GM23338 (cell line): ENCODE results near the gene KREMEN2. TPM values are rescaled to one million over a fixed set of nuclear protein-coding genes. Genes with fewer than 3 reads are reported as not detected.

Source experiments
- ATAC-seq: fragments of 200-7000 bp; cut with Tn5 transposase; 3 replicates; pipeline ENCODE4 v1.9.1; 2020
- DNase-seq: peaks from one replicate; pipeline ENCODE4 v3.0.0-alpha.2; 2015; ENCODE audit warnings: low spot score
- H2AFZ ChIP-seq: fragments of 200-600 bp; sonication (generic); 2 replicates; pipeline ENCODE4 v1.8.0; 2016; ENCODE audit warnings: antibody characterized with exemption, mild to moderate bottlenecking, moderate library complexity
- H3F3A ChIP-seq: fragments of 200-600 bp; sonication (generic); replicated peaks from 2 replicates; pipeline ENCODE4 v1.8.0; 2017; ENCODE audit warnings: antibody characterized with exemption, mixed run types, low read depth
- H3K27ac ChIP-seq: fragments of 200-600 bp; sonication (generic); 2 replicates; pipeline ENCODE4 v1.6.1; 2016; ENCODE audit warnings: low read depth
- H3K27me3 ChIP-seq: fragments of 200-600 bp; sonication (generic); 2 replicates; pipeline ENCODE4 v1.8.0; 2016; ENCODE audit warnings: mild to moderate bottlenecking, mixed run types, moderate library complexity; ENCODE audit not compliant: insufficient read depth
- H3K36me3 ChIP-seq: fragments of 200-600 bp; sonication (generic); 2 replicates; pipeline ENCODE4 v1.8.0; 2016; ENCODE audit warnings: mild to moderate bottlenecking; ENCODE audit not compliant: insufficient read depth
- H3K4me1 ChIP-seq: fragments of 200-600 bp; sonication (generic); 2 replicates; pipeline ENCODE4 v1.8.0; 2016; ENCODE audit warnings: mild to moderate bottlenecking, moderate library complexity; ENCODE audit not compliant: insufficient read depth
- H3K4me2 ChIP-seq: fragments of 200-600 bp; sonication (generic); 2 replicates; pipeline ENCODE4 v1.7.1; 2017; ENCODE audit warnings: mixed run types
- H3K4me3 ChIP-seq: fragments of 200-600 bp; sonication (generic); 2 replicates; pipeline ENCODE4 v1.6.1; 2016; ENCODE audit warnings: mixed run types
- H3K79me2 ChIP-seq: fragments of 200-600 bp; sonication (generic); replicated peaks from 2 replicates; pipeline ENCODE4 v1.8.0; 2017; ENCODE audit warnings: mild to moderate bottlenecking; ENCODE audit not compliant: insufficient read depth
- H3K9me2 ChIP-seq: fragments of 200-600 bp; sonication (generic); 2 replicates; pipeline ENCODE4 v1.8.0; 2017; ENCODE audit not compliant: insufficient read depth
- H4K20me1 ChIP-seq: fragments of 200-600 bp; sonication (generic); replicated peaks from 2 replicates; pipeline ENCODE4 v1.8.0; 2017; ENCODE audit warnings: mild to moderate bottlenecking; ENCODE audit not compliant: insufficient read depth
- H3K27ac Mint-ChIP-seq: 2 replicates; pipeline ENCODE4 v1.8.0; 2020; ENCODE audit warnings: inconsistent platforms, mild to moderate bottlenecking, moderate library complexity, mixed read lengths
- H3K27me3 Mint-ChIP-seq: 3 replicates; pipeline ENCODE4 v1.8.0; 2022; ENCODE audit warnings: low read depth, mild to moderate bottlenecking, moderate library complexity, mixed read lengths, inconsistent platforms; ENCODE audit not compliant: insufficient read depth, poor library complexity
- H3K36me3 Mint-ChIP-seq: 3 replicates; pipeline ENCODE4 v1.8.0; 2021; ENCODE audit warnings: low read depth, mild to moderate bottlenecking, inconsistent platforms, moderate library complexity, mixed read lengths
- H3K4me1 Mint-ChIP-seq: 3 replicates; pipeline ENCODE4 v1.8.0; 2020; ENCODE audit warnings: mild to moderate bottlenecking, inconsistent platforms, mixed read lengths
- H3K4me3 Mint-ChIP-seq: 3 replicates; pipeline ENCODE4 v1.8.0; 2021; ENCODE audit warnings: moderate library complexity, mild to moderate bottlenecking, inconsistent platforms, mixed read lengths
- H3K9me3 Mint-ChIP-seq: 3 replicates; pipeline ENCODE4 v1.8.0; 2020; ENCODE audit warnings: moderate library complexity, mild to moderate bottlenecking, inconsistent platforms, mixed read lengths
- CREB1 ChIP-seq: fragments of 250-450 bp; sonication (Bioruptor Pico); IDR thresholded peaks from 2 replicates; pipeline ENCODE4 v1.5.0; 2020; ENCODE audit warnings: low read depth, mild to moderate bottlenecking, moderate library complexity
- CTCF ChIP-seq, 2 experiments: fragments of 200-600 bp in 1 of 2; sonication (generic) in 1 of 2; conservative IDR thresholded peaks; 2 replicates each; pipeline versions ENCODE4 v1.5.1 to v1.6.1; 2016 to 2017; ENCODE audit warnings: antibody characterized with exemption in 2 of 2, low read depth in 2 of 2, mild to moderate bottlenecking in 2 of 2, moderate library complexity in 1 of 2
- ETS1 ChIP-seq: IDR thresholded peaks from 2 replicates; pipeline ENCODE4 v1.6.1; 2016; ENCODE audit warnings: antibody characterized with exemption
- EZH2 ChIP-seq: fragments of 200-600 bp; sonication (generic); IDR thresholded peaks from one replicate; pipeline ENCODE4 v1.8.0; 2017; ENCODE audit warnings: antibody characterized with exemption, mild to moderate bottlenecking, low read depth; ENCODE audit not compliant: unreplicated experiment
- EZH2phosphoT487 ChIP-seq: fragments of 200-600 bp; sonication (generic); IDR thresholded peaks from one replicate; pipeline ENCODE4 v1.8.1; 2018; ENCODE audit warnings: antibody characterized with exemption; ENCODE audit not compliant: unreplicated experiment
- JUNB ChIP-seq: IDR thresholded peaks from one replicate; pipeline ENCODE4 v1.6.1; 2016; ENCODE audit warnings: antibody characterized with exemption; ENCODE audit not compliant: unreplicated experiment
- NANOG ChIP-seq: IDR thresholded peaks from 2 replicates; pipeline ENCODE4 v1.6.1; 2016; ENCODE audit warnings: antibody characterized with exemption, borderline replicate concordance
- POLR2AphosphoS5 ChIP-seq: IDR thresholded peaks from 2 replicates; pipeline ENCODE4 v1.6.1; 2016; ENCODE audit warnings: antibody characterized with exemption, low read depth
- REST ChIP-seq: IDR thresholded peaks from one replicate; pipeline ENCODE4 v1.6.1; 2018; ENCODE audit warnings: antibody characterized with exemption; ENCODE audit not compliant: unreplicated experiment
- STAT1 ChIP-seq: IDR thresholded peaks from one replicate; pipeline ENCODE4 v1.6.1; 2016; ENCODE audit warnings: antibody characterized with exemption; ENCODE audit not compliant: unreplicated experiment
- ZNF114 ChIP-seq: fragments of 250-450 bp; sonication (Bioruptor Pico); IDR thresholded peaks from 2 replicates; pipeline ENCODE4 v1.5.0; 2020; ENCODE audit warnings: mild to moderate bottlenecking, moderate library complexity
- ZNF331 ChIP-seq: fragments of 250-450 bp; sonication (Bioruptor Pico); IDR thresholded peaks from 2 replicates; pipeline ENCODE4 v1.5.0; 2020; ENCODE audit warnings: low read depth, mild to moderate bottlenecking, moderate library complexity
- ZNF462 ChIP-seq: fragments of 250-450 bp; sonication (Bioruptor Pico); IDR thresholded peaks from 2 replicates; pipeline ENCODE4 v1.5.0; 2020; ENCODE audit warnings: mild to moderate bottlenecking, moderate library complexity
- polyA plus RNA-seq: library from polyadenylated mRNA; unstranded; fragments of >200 nt; fragmentation: Nextera tagmentation; extraction: Ambion mirVana; gene quantifications from 2 replicates; pipeline ENCODE4 v1.2.1, GENCODE V29; 2016
- total RNA-seq: library from RNA; depleted of rRNA; stranded (reverse); fragments of >200 nt; shearing (Covaris generic); gene quantifications from 2 replicates; pipeline ENCODE4 v1.2.3, GENCODE V29; 2014

The KREMEN2 gene
- total and polyA plus RNA-seq, 2 experiments from 2014 or later: 4.9 to 16.1 TPM

GRCh38 chr16:2923481-2923880 lies 40.6 kb upstream of the KREMEN2 start:
- H3K27ac ChIP-seq: no peak overlapping the region
- peaks cover 7% of the 10 kb centered on the region; the same call in 1 of the 2 replicates for H3K4me1 ChIP-seq
- peaks cover 17% of the 10 kb centered on the region for H3F3A ChIP-seq
- H3K9me2 ChIP-seq: no peaks in the 10 kb centered on the region
- no peak for ATAC-seq
- Mint-ChIP-seq H3K27me3 (peaks cover 12% of the 10 kb centered on the region), H3K4me1 (peaks cover 33% of the 10 kb centered on the region), H3K36me3 (peaks cover 13% of the 10 kb centered on the region; the same call in 1 of the 3 replicates), H3K27ac (no peak overlapping the region), H3K9me3 (peaks cover 9% of the 10 kb centered on the region; the same call in 2 of the 3 replicates), H3K4me3 (no peak overlapping the region)
- H2AFZ ChIP-seq: no peak overlapping the region
- TF ChIP-seq POLR2AphosphoS5 (no peak), ZNF114 (CRISPR knock-in tag) (no peak), EZH2phosphoT487 (no peak), ZNF331 (no peak), NANOG (no peak), REST (no peak), ZNF462 (CRISPR knock-in tag) (no peak), STAT1 (no peak), CTCF (conservative IDR thresholded peaks at IDR 0.05; ENCODE audit: low read depth in 2 of 2) (no peak), EZH2 (no peak), CREB1 (no peak), JUNB (no peak), ETS1 (no peak)
- DNase-seq: no peak
- H3K27me3 ChIP-seq: 0 out of 2 replicates have a peak, but pooled peaks cover 7% of the 10 kb centered on the region
- no peaks in the 10 kb centered on the region for H4K20me1 ChIP-seq
- no peak overlapping the region for H3K4me2 ChIP-seq
- H3K36me3 ChIP-seq: no peaks in the 10 kb centered on the region
- H3K79me2 ChIP-seq: no peaks in the 10 kb centered on the region
- H3K4me3 ChIP-seq: no peak overlapping the region
